ENCODE results near the gene MEX3C. TPM values are rescaled to one million over a fixed set of nuclear protein-coding genes. Genes with fewer than 3 reads are reported as not detected.

MEX3C gene
- total RNA-seq, 4 donors from 2014 or later: 30.6 to 44.7 (median 33.2) TPM

GRCh38 chr18:51170664-51171063 lies 26.8 kb downstream of the MEX3C start:
- TF ChIP-seq POLR2A (IDR thresholded peaks at IDR 0.05) (no peak), CTCF (IDR thresholded peaks at IDR 0.05) (no peak)
- H3K4me1 ChIP-seq: no peaks in the 10 kb centered on the region
- WGBS, 2 donors: 75 to 84% methylated on average over 3 of the region's 3 CpGs

GRCh38 chr18:51169731-51170130 lies 27.8 kb downstream of the MEX3C start:
- no peak for DNase-seq
- Histone ChIP-seq H3K27me3 (no peaks in the 10 kb centered on the region), H3K4me3 (replicated peaks in 1 of 3) (no peak overlapping the region), H3K4me1 (no peaks in the 10 kb centered on the region), H3K9me3 (no peaks in the 10 kb centered on the region), H3K27ac (no peak overlapping the region), H3K36me3 (no peaks in the 10 kb centered on the region)
- intact Hi-C loops (cut with DNase I): no loop called here
- TF ChIP-seq POLR2A (IDR thresholded peaks at IDR 0.05) (no peak), CTCF (IDR thresholded peaks at IDR 0.05) (no peak)

More at GRCh38 chr18:51170664-51171063, 26.8 kb downstream of the MEX3C start:
- no peaks in the 10 kb centered on the region for H3K9me3 ChIP-seq
- no peak overlapping the region for H3K4me3 ChIP-seq (replicated peaks in 1 of 3)
- DNase-seq: no peak
- no peaks in the 10 kb centered on the region for H3K27me3 ChIP-seq
- H3K36me3 ChIP-seq: peaks cover 0 to 2% of the 10 kb centered on the region in 2 donors
- intact Hi-C loops (cut with DNase I): no loop called here
- no peak overlapping the region for H3K27ac ChIP-seq

GRCh38 chr18:51168960-51169662 lies 28.4 kb downstream of the MEX3C start:
- WGBS, 2 donors: 92 to 98% methylated on average over 6 of the region's 6 CpGs

GRCh38 chr18:51168026-51168742 lies 29.3 kb downstream of the MEX3C start:
- H3K4me1 ChIP-seq: no peaks in the 10 kb centered on the region
- no peaks in the 10 kb centered on the region for H3K27me3 ChIP-seq
- intact Hi-C loops (cut with DNase I): no loop called here
- H3K27ac ChIP-seq: no peak overlapping the region
- TF ChIP-seq POLR2A (IDR thresholded peaks at IDR 0.05) (no peak), CTCF (IDR thresholded peaks at IDR 0.05) (no peak)
- H3K9me3 ChIP-seq: no peaks in the 10 kb centered on the region
- DNase-seq: no peak
- 54 to 65% methylated on average over 5 of the region's 5 CpGs for WGBS, 2 donors
- H3K36me3 ChIP-seq: no peaks in the 10 kb centered on the region
- no peak overlapping the region for H3K4me3 ChIP-seq (replicated peaks in 1 of 3)

More at GRCh38 chr18:51168960-51169662, 28.4 kb downstream of the MEX3C start:
- Histone ChIP-seq H3K36me3 (no peaks in the 10 kb centered on the region), H3K9me3 (no peaks in the 10 kb centered on the region), H3K27ac (no peak overlapping the region), H3K4me3 (replicated peaks in 1 of 3) (no peak overlapping the region), H3K27me3 (no peaks in the 10 kb centered on the region), H3K4me1 (no peaks in the 10 kb centered on the region)
- DNase-seq: no peak
- TF ChIP-seq CTCF (IDR thresholded peaks at IDR 0.05): no peak
- TF ChIP-seq POLR2A (IDR thresholded peaks at IDR 0.05): no peak
- intact Hi-C loops (cut with DNase I): no loop called here

- Histone ChIP-seq H3K27me3 (no peaks in the 10 kb centered on the region), H3K4me1 (no peaks in the 10 kb centered on the region), H3K27ac (no peak overlapping the region), H3K36me3 (no peaks in the 10 kb centered on the region), H3K9me3 (no peaks in the 10 kb centered on the region), H3K4me3 (replicated peaks in 1 of 3) (no peak overlapping the region)
- WGBS, 2 donors: 97 to 100% methylated on average over 2 of the region's 2 CpGs
- TF ChIP-seq CTCF (IDR thresholded peaks at IDR 0.05) (no peak), POLR2A (IDR thresholded peaks at IDR 0.05) (no peak)
- DNase-seq: no peak
- intact Hi-C loops (cut with DNase I): no loop called here
Observed at GRCh38 chr18:51165296-51165695, 32.2 kb downstream of the MEX3C start.

All from thyroid gland (tissue), 4 donors.